ENCODE measurements around the gene NME9.
"Not testable (repeated sequence)": the region's sequence is repeated elsewhere in the genome, so short reads cannot be mapped to it uniquely, and the experiment has no call there.

NME9 gene, protein sequence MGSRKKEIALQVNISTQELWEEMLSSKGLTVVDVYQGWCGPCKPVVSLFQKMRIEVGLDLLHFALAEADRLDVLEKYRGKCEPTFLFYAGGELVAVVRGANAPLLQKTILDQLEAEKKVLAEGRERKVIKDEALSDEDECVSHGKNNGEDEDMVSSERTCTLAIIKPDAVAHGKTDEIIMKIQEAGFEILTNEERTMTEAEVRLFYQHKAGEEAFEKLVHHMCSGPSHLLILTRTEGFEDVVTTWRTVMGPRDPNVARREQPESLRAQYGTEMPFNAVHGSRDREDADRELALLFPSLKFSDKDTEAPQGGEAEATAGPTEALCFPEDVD

DNA sequence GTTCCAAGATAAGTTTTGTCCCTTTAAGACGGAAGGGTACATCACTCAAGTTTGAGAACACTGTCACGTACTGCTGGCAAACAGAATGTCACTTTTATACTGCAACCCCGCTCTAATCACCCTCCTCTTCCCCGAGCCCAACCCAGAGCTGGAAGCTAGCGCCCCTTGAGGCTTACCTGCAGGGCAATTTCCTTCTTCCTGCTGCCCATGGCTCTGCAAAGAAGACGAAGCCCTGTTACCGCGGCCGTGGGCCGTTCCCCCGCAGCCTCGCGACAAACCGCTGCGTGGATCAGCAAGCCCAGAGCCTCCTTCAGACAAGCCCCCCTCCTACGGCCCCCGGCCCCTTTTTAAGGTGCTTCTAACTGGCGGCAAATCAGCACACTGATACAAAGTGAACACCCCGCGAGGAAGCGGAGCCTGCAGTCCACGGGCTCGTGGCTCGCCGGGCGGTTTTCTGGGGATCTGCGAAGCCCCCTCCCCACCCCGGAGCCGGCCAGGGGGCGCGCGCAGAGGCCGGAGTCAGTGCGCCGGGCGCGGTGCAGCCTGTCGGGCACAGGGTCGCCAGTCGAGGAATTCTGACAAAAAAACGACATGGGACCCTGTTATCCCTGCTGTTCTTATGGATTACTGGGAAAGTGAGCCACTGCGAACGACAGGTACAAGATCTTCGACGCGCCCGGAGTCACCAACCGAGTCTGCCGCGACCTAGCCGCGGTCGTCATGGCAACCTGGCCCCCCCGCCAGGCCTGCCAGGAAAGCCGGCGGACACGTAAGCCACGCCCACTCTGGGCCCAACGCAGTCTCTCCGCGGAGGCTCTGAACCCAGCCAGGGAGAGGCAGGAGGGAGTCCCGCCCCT lies at the start of gene NME9:
NME9 (minus strand) TSS at position 725 of the 857 bp plus-strand sequence; CDS start at position 209, 516 bp downstream.
- DNase-seq: peak; percentile 59

- DNase-seq: no peak
Measured at GRCh38 chr3:138378990-138379389, 49.3 kb upstream of the NME9 start.

DNA sequence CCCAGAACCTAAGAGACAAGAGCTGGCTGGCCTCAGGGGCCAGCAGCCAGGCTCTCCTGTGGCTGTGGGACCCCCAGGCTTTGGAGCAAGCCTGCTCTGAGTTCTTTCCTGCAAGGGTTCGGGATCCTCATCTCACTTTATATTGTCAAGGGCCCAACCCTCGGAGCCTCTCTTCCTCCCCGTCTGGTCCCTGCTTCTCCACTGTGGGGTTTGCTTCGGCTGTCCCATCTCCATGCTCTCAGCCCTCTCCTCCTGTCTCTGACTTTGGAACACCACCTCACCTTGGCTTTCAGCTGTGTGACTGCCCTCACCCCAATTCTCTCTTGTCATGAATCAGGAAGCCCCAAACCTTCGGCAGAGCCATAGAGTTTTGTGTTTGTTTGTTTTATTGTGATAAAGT lies 48.7 kb upstream of the NME9 start:
- no peak for DNase-seq

DNA sequence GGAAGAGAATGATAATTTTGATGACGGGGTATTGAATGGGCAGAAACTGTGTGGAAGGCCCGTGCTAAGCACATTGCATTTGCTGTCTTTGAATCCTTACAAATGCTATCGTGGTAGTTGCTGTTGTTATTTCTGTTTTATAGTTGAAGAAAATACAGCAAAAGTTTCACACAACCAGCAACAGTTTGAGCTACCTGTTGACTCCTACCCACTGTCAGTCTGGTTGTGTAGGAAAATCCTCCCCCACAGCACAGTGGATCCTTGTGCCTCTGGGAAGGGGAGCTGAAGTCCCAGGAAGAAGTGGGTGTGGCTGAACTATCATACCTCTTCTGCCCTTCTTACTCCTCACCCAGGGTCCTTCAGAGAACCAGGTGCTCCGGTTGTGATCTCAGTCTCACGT lies 48.2 kb upstream of the NME9 start:
- DNase-seq: no peak

DNA sequence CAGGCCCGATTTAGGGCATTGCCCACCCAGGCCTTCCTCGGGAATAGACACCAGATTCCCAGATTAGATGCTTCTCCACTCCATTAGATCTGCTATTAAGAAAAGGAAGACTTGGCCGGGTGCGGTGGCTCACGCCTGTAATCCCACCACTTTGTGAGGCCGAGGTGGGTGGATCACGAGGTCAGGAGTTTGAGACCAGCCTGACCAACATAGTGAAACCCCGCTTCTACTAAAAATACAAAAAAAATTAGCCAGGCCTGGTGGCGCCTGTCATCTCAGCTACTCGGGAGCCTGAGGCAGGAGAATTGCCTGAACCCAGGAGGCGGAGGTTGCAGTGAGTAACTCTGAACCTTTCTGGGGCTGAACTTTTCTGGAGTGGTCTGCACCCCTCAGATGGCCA lies 47.6 kb upstream of the NME9 start:
- not testable (repeated sequence) for DNase-seq

GRCh38 chr3:138376663-138377062 lies 47.0 kb upstream of the NME9 start:
- no peak for DNase-seq

DNA sequence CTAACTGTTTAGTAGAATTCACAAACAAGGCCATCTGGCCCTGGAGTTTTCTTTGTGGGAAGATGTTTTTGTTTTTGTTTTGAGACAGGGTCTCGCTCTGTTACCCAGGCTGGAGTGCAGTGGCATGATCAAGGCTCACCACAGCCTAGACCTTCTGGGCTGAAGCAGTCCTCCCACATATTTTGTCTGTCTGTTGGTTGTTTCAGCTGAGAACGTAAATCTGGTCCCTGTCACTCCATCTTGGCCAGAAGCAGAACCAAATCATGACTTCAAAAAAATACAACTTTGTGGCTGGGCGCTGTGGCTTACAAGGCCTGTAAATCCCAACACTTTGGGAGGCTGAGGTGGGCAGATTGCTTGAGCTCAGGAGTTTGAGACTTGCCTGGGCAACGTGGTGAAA lies 45.8 kb upstream of the NME9 start:
- DNase-seq: no peak

DNA sequence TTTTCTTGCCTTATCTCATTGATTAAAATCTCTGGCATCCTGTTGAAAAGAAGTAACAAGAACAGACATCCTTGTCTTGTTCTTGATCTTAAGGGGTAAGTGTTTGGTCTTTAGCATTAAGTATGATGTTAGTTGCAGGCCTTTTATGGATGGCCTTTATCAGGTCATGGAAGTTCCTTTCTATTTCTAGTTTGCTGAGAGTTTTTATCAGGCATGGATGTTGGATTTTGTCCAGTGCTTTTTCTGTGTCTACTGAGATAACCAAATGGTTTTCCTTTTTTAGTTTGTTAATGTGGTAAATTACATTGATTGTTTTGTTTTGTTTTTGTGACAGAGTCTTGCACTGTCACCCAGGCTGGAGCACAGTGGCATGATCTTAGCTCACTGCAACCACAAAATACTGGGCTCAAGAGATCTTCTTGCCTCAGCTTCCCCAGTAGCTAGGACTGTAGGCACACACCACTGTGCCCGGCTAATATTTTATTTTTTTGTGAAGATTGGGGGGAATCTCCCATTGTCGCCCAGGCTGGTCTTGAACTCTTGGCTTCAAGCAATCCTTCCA lies 45.0 kb upstream of the NME9 start:
- no peak for DNase-seq

DNA sequence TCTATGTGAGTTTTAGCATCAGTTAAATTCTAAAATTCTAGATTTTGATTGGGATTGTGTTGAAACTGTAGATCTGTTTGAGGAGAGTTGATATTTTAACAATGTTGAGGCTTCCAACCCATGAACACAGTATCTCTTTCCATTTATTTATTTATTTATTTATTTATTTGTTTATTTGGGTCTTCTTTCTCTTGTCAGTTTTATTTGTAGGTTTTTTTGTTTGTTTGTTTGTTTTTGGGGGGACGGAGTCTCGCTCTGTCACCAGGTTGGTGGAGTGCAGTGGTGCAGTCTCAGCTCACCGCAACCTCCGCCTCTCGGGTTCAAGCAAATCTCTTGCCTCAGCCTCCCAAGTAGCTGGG lies 44.1 kb upstream of the NME9 start:
- no peak for DNase-seq

- DNase-seq: no peak
Measured at GRCh38 chr3:138373087-138373735, 43.6 kb upstream of the NME9 start.

DNA sequence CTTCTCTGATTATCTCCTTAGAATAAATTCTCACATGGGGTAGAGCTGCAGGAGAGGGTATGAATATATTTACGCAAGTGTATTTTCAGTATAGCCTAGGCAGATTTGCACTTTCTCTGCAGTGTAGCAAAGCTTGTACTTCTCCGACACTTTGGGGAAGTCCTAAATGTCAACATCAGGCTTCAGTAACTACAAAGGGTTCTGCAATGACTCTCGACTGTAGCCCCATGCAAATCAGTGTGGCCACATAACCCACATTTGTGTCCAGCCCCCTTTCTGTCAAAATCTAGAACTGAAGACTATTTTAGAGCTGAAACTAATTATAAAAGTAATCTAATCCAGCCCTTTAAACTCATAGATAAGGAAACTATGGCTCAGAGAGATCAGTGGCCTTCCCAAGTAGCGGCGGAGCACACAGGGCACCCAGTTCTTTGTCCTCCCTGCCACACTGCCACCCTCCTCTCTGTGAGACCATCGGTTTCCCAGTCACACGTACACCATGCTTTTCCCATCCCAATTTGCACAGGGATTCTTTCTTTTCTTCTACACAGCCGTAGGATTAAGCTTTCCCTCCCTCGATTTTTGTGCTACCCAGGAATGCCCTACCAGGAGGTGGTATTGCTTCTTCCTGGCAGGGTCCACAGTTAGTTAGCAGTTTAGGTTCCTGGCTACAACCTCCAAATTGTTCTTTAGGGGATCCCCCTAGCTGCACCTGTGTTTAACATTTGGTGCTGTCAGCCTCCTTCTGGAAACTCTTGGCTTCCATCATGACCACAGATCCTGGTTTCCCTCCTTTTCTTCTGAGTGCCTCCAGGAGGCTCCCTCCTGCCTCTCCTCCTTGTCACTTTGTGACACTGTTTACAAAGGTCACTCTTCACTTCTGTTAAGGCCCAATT lies 41.7 kb upstream of the NME9 start:
- peak; percentile 96 for DNase-seq

DNA sequence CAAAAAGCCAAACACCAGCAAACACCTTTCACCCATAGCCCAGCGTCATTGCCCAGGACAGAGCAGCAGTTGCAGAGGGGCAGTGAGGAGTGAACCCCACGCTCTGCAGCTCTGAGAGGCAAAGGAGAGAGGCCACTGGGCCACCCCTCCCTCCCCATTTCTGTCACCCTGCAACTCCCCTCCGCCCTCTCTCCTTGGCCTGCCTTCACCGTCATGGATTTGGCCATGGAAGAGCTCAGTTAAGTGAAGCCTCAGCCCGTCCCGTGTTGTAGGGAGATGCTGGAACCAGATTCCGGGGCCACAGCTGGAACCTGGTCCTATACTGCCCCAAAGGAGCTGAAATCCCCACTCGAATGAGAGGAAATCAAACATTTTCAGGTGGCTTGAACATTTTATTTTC lies 40.7 kb upstream of the NME9 start:
- DNase-seq: no peak

GRCh38 chr3:138369151-138369900 lies 39.7 kb upstream of the NME9 start:
- DNase-seq: no peak

DNA sequence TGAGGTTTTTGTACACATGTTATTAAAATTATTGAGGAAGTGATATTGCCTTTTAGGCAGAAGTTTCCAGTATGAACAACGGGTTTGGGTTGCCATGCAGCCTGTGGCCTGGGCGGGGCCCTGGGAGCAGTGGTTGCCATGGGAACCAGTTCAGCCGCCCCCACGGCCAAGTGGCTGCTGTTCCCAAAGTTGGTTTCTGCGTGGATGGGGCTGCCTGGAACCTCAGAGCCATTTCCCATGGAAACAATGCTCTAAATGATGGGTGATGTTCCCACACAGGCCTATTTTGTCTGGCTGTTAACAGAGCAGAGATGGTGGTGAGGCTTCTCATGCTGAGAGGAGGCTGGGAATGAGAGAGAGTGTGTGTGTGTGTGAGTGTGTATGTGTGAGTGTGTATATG lies 38.3 kb upstream of the NME9 start:
- DNase-seq: peak; percentile 92

- no peak for DNase-seq
Measured at GRCh38 chr3:138367326-138367850, 37.7 kb upstream of the NME9 start.

DNA sequence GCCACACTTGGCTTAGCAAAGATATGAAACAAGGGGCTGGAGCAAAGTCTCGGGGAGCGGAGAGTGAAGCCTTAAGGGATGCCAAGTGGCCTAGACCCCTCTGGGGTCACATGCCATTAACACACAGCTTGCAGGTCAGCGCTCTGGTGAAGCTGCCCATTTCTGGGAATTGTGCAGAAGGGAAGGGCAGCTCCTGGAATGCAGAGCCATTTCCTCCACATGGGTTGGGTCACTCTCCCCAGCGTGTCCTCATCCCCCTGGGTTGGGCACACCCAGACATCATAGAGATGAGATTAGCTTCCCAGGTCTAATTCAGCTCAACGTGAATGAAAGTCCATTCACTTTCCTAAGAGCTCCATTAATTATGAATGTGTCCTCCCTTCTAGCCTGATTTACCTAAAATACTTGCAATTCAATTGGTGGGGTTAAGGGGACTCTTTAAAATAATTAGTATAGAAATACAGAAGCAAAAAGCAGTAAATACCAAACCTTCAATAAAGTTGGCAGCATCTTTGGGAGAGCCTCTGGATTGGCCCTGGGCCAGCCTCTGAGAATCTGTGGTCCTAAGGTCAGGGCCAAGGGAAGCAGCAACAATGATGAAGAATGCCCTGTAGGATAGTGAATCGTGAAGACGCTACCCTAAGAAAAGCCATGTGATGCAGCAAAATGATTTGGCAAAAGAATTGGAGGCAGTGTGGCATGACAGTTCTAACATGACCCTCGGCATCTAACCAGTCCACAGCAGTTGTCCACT lies 36.5 kb upstream of the NME9 start:
- DNase-seq: no peak

DNA sequence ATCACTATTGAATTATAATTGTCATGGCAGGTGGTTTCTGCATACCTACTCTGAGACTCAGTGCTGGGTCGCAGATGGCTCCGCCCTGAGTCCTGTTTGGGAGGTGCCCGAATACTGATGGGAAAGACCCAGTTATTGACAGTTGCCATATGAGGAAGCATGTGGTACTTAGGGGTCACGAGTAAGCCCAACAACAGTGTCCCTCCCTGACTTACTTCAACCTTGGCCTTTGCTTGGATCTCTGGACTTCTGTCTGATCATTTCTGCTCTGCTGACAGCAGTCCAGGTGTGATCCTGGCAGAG lies 35.6 kb upstream of the NME9 start:
- no peak for DNase-seq

- DNase-seq: no peak
Measured at GRCh38 chr3:138364356-138365252, 35.0 kb upstream of the NME9 start.

- no peak for DNase-seq
Measured at GRCh38 chr3:138363322-138363721, 33.7 kb upstream of the NME9 start.

DNA sequence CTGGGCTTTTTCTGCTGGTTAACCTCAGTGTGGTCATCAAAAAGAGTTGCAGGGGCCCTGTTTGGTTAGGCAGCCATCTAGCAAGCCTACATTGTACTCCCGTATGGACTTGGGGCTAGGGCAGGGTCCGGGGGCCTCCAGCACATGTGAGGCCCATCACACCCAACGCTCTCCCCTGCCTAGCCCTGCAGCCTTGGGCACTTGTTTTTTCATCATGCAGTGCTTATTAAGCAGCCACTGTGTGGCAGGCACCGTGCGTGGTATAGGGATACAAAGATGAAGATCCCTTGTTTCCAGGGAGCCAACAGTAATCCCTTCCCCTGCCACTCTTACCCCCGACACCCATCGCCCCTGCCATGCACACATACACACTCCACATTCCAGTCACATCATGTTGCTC lies 32.9 kb upstream of the NME9 start:
- no peak for DNase-seq
